B cell (primary cell): Measurements from ENCODE around the gene EDC3. TPM values are rescaled to one million over a fixed set of nuclear protein-coding genes. Genes with fewer than 3 reads are reported as not detected.

Experiments
- ATAC-seq: fragments of 200-7000 bp; cut with Tn5 transposase; one replicate; pipeline ENCODE4 v1.10.0; 2021; ENCODE audit warnings: low read depth, mild to moderate bottlenecking, moderate number of reproducible peaks, moderate library complexity
- CTCF ChIA-PET: fragments of 350-600 bp; sonication (Branson Sonifier 250); formaldehyde crosslinking; loops from one replicate; lab custom pipeline; 2021; ENCODE audit warnings: antibody characterized with exemption, inconsistent platforms; lab: Charles Lee
- POLR2A ChIA-PET: fragments of 350-600 bp; sonication (Branson Sonifier 250); formaldehyde crosslinking; loops from one replicate; lab custom pipeline; 2021; ENCODE audit warnings: antibody characterized with exemption; lab: Charles Lee
- DNase-seq: peaks from one replicate; pipeline ENCODE4 v3.0.0; 2013
- H2AFZ ChIP-seq: 2 replicates; pipeline ENCODE4 v1.6.1; 2012; ENCODE audit warnings: mild to moderate bottlenecking, low read depth, low read length; ENCODE audit not compliant: insufficient read depth, poor library complexity, severe bottlenecking
- H3K27ac ChIP-seq, 2 donors: 1 replicate in 1 of 2; 2 replicates in 1 of 2; pipeline ENCODE4 v1.5.1; 2012 to 2013; ENCODE audit warnings: low read length in 2 of 2, mild to moderate bottlenecking in 2 of 2, moderate library complexity in 1 of 2
- H3K27me3 ChIP-seq, 4 experiments: fragments of 200-600 bp in 1 of 4; sonication (generic) in 1 of 4; replicated peaks in 1 of 4; 1 replicate in 2 of 4; 2 replicates in 2 of 4; pipeline versions ENCODE4 v1.6.1 to v1.7.0; 2013 to 2016; ENCODE audit warnings: low read length in 3 of 4, mild to moderate bottlenecking in 2 of 4, mixed read lengths in 1 of 4, moderate library complexity in 1 of 4; ENCODE audit not compliant: insufficient read depth in 4 of 4, control insufficient read depth in 3 of 4; ENCODE audit errors: control extremely low read depth in 1 of 4
- H3K36me3 ChIP-seq, 2 experiments: replicated peaks in 1 of 2; 1 replicate in 1 of 2; 2 replicates in 1 of 2; pipeline versions ENCODE4 v1.6.1 to v1.7.1; 2013; ENCODE audit warnings: low read length in 1 of 2; ENCODE audit not compliant: insufficient read depth in 2 of 2, control insufficient read depth in 1 of 2; ENCODE audit errors: control extremely low read depth in 1 of 2, extremely low read depth in 1 of 2
- H3K4me1 ChIP-seq, 2 donors: fragments of 200-600 bp in 1 of 2; sonication (generic) in 1 of 2; 1 replicate in 1 of 2; 2 replicates in 1 of 2; pipeline versions ENCODE4 v1.5.1 to v1.6.1; 2013 to 2017; ENCODE audit warnings: low read length in 2 of 2; ENCODE audit not compliant: control insufficient read depth in 2 of 2, insufficient read depth in 2 of 2
- H3K4me2 ChIP-seq: replicated peaks from 2 replicates; pipeline ENCODE3; 2012; ENCODE audit warnings: mild to moderate bottlenecking, low read depth, low read length; ENCODE audit not compliant: poor library complexity, severe bottlenecking
- H3K4me3 ChIP-seq, 5 experiments: fragments of 200-600 bp in 1 of 5; sonication (generic) in 1 of 5; 1 replicate in 3 of 5; 2 replicates in 2 of 5; pipeline versions ENCODE4 v1.5.1 to v1.7.0; 2011 to 2016; ENCODE audit warnings: low read length in 4 of 5, mild to moderate bottlenecking in 4 of 5, low read depth in 2 of 5, control low read depth in 1 of 5, moderate library complexity in 1 of 5; ENCODE audit not compliant: insufficient read depth in 1 of 5; ENCODE audit errors: control extremely low read depth in 1 of 5, extremely low read depth in 1 of 5
- H3K79me2 ChIP-seq: fragments of 200-600 bp; sonication (generic); one replicate; pipeline ENCODE4 v1.6.0; 2016; ENCODE audit warnings: low read length; ENCODE audit not compliant: control insufficient read depth, insufficient read depth
- H3K9ac ChIP-seq: fragments of 200-600 bp; sonication (generic); 2 replicates; pipeline ENCODE4 v1.6.1; 2017; ENCODE audit warnings: mild to moderate bottlenecking, low read length, moderate library complexity
- H3K9me3 ChIP-seq, 3 donors: one replicate each; pipeline versions ENCODE4 v1.6.1 to v1.7.1; 2013; ENCODE audit warnings: low read length in 2 of 3; ENCODE audit not compliant: control insufficient read depth in 2 of 3, insufficient read depth in 1 of 3; ENCODE audit errors: control extremely low read depth in 1 of 3
- H4K20me1 ChIP-seq: 2 replicates; pipeline ENCODE4 v1.6.0; 2012; ENCODE audit warnings: mild to moderate bottlenecking, low read length; ENCODE audit not compliant: insufficient read depth, control insufficient read depth, poor library complexity, severe bottlenecking
- H3K27ac Mint-ChIP-seq: one replicate; pipeline ENCODE4 v1.8.0; 2021; ENCODE audit warnings: mixed read lengths
- H3K27me3 Mint-ChIP-seq: one replicate; pipeline ENCODE4 v1.8.0; 2021; ENCODE audit warnings: mixed read lengths
- H3K4me1 Mint-ChIP-seq: one replicate; pipeline ENCODE4 v1.8.0; 2021; ENCODE audit warnings: mixed read lengths
- H3K4me3 Mint-ChIP-seq: one replicate; pipeline ENCODE4 v1.8.0; 2021; ENCODE audit warnings: mixed read lengths
- H3K9me3 Mint-ChIP-seq: one replicate; pipeline ENCODE4 v1.8.0; 2022; ENCODE audit warnings: mixed read lengths; ENCODE audit not compliant: insufficient read depth
- EZH2 ChIP-seq: IDR thresholded peaks from 2 replicates; pipeline ENCODE4 v1.6.1; 2012; ENCODE audit warnings: borderline replicate concordance, low read depth, mild to moderate bottlenecking, moderate library complexity, low read length; ENCODE audit not compliant: insufficient read depth, poor library complexity, severe bottlenecking
- WGBS: methylation state at CpG from one replicate; pipeline ENCODE4 v1.1.5; 2013; ENCODE audit warnings: missing lambda C conversion rate; ENCODE audit not compliant: insufficient coverage; 5-methylcytosine and 5-hydroxymethylcytosine counted together
- intact Hi-C: fragments of 100-400 bp; cut with micrococcal nuclease; formaldehyde crosslinking; loops from one replicate; pipeline ENCODE4 v1.10.0; 2022
- polyA plus RNA-seq: library from polyadenylated mRNA; depleted of rRNA; stranded (reverse); fragments of >200 nt; gene quantifications from 2 replicates; pipeline ENCODE4 v1.2.3, GENCODE V29; 2012
- total RNA-seq, 2 donors: library from RNA; stranded (reverse); fragments of 120-200 nt in 1 of 2; gene quantifications; 1 replicate in 1 of 2; 2 replicates in 1 of 2; pipeline versions ENCODE4 v1.2.3 to v1.2.4, GENCODE V29; 2013 to 2022
- TF ChIP-seq, protein P1 (sequence below): fragments of 200-600 bp; IDR thresholded peaks from one replicate; pipeline ENCODE4 v1.8.0; 2022; ENCODE audit warnings: antibody characterized with exemption, mild to moderate bottlenecking

The EDC3 gene
- total and polyA plus RNA-seq, 2 donors (not counting 1 experiment from before 2014, with no cell fraction given) = 16.9 to 55.4 TPM

DNA sequence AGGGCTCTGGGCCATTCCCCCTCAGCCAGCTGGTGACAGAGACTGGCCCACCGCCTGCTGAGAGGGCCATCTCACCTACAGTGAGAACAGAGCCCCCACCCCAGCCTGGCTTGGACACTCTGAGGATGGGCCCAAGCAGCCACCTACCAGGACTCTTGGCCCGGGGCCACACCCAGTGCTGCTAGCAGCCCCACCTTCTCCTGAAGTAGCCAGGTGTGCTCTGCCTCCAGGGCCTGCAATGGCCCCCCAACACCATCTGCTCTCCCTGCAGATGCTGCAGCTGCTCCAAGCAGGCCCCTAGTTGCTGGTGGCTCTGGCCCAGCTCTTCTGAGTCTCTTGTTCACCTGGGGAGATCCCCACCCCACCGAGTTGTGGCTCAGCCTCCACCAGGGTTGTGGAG lies 87.0 kb downstream of the EDC3 start:
- Histone ChIP-seq H3K79me2 (no peaks in the 10 kb centered on the region), H3K27me3 (no peaks in the 10 kb centered on the region), H4K20me1 (no peaks in the 10 kb centered on the region), H2AFZ (no peak overlapping the region), H3K4me1 (peaks cover 0 to under 1% of the 10 kb centered on the region in 2 donors), H3K36me3 (no peaks in the 10 kb centered on the region), H3K27ac (no peak overlapping the region), H3K9me3 (no peaks in the 10 kb centered on the region), H3K4me2 (no peak overlapping the region), H3K9ac (no peak overlapping the region), H3K4me3 (no peak overlapping the region)
- ATAC-seq (no peak), DNase-seq (no peak)
- Mint-ChIP-seq H3K4me3 (no peak overlapping the region), H3K27ac (no peak overlapping the region), H3K27me3 (no peaks in the 10 kb centered on the region), H3K4me1 (peaks cover 5% of the 10 kb centered on the region), H3K9me3 (no peaks in the 10 kb centered on the region)
- TF ChIP-seq EZH2 = no peak
- TF ChIP-seq, protein P1, sequence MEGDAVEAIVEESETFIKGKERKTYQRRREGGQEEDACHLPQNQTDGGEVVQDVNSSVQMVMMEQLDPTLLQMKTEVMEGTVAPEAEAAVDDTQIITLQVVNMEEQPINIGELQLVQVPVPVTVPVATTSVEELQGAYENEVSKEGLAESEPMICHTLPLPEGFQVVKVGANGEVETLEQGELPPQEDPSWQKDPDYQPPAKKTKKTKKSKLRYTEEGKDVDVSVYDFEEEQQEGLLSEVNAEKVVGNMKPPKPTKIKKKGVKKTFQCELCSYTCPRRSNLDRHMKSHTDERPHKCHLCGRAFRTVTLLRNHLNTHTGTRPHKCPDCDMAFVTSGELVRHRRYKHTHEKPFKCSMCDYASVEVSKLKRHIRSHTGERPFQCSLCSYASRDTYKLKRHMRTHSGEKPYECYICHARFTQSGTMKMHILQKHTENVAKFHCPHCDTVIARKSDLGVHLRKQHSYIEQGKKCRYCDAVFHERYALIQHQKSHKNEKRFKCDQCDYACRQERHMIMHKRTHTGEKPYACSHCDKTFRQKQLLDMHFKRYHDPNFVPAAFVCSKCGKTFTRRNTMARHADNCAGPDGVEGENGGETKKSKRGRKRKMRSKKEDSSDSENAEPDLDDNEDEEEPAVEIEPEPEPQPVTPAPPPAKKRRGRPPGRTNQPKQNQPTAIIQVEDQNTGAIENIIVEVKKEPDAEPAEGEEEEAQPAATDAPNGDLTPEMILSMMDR = no peak
- intact Hi-C loops = no loop called here
- WGBS = 81% methylated on average over 3 of the region's 3 CpGs
- CTCF ChIA-PET = interaction anchor here (1.2 kb wide), 1 partner anchor 23 kb away, joined by 3 read pairs; no protein-coding TSS in a partner anchor
- POLR2A ChIA-PET = interaction anchor here (0.5 kb wide), 1 partner anchor 445 kb away, joined by 5 read pairs; no protein-coding TSS in a partner anchor

DNA sequence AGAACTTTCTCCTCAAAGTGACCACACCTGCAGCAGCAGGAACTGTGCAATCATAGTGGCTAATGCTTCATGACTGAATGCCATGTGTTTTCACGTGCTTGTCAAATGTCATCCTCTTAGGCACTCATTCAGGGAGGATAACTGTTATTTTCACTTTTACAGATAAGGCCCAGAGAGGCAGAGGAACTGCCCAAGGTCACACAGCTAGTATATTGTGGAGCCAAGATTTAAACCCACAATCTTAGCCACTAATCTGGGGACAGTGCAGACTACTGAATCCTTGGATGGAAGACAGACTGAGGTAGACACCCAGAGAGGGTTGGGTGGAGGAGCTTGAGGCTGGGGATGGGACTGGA lies 90.1 kb downstream of the EDC3 start:
- Mint-ChIP-seq H3K4me1 (no peaks in the 10 kb centered on the region), H3K27me3 (no peaks in the 10 kb centered on the region), H3K27ac (no peak overlapping the region), H3K9me3 (no peaks in the 10 kb centered on the region), H3K4me3 (no peak overlapping the region)
- H2AFZ ChIP-seq = no peak overlapping the region
- no peak for DNase-seq
- TF ChIP-seq, protein P1 = no peak
- TF ChIP-seq EZH2 = no peak
- H3K4me3 ChIP-seq = no peak overlapping the region
- intact Hi-C loops = no loop called here
- 88% methylated on average over 1 of the region's 1 CpG for WGBS
- no peak overlapping the region for H3K9ac ChIP-seq
- no peaks in the 10 kb centered on the region for H3K27me3 ChIP-seq
- H3K36me3 ChIP-seq = no peaks in the 10 kb centered on the region
- ChIA-PET CTCF (no interaction called here), POLR2A (interaction anchor here (0.6 kb wide), 1 partner anchor 270 kb away, joined by 3 read pairs; no protein-coding TSS in a partner anchor)
- H3K9me3 ChIP-seq = no peaks in the 10 kb centered on the region
- no peak for ATAC-seq
- H3K27ac ChIP-seq = no peak overlapping the region
- H3K4me1 ChIP-seq = no peaks in the 10 kb centered on the region
- no peaks in the 10 kb centered on the region for H4K20me1 ChIP-seq
- no peaks in the 10 kb centered on the region for H3K79me2 ChIP-seq
- no peak overlapping the region for H3K4me2 ChIP-seq
